Body of pancreas (tissue), 4 donors: ENCODE results near the gene FLAD1. TPM values are rescaled to one million over a fixed set of nuclear protein-coding genes. Genes with fewer than 3 reads are reported as not detected.

ENCODE experiments used
- ATAC-seq: fragments of 150-250 bp; one replicate; pipeline ENCODE4 v1.9.1; 2016
- DNase-seq, 4 donors: peaks; one replicate each; pipeline ENCODE4 v3.0.0-alpha.2; 2019
- H3K27ac ChIP-seq, 4 donors: fragments of 200-600 bp; sonication (generic); 1 replicate in 3 of 4; 2 replicates in 1 of 4; pipeline versions ENCODE4 v1.5.1 to v1.6.1; 2016 to 2019; ENCODE audit warnings: mild to moderate bottlenecking in 1 of 4, mixed read lengths in 1 of 4, moderate library complexity in 1 of 4
- H3K27me3 ChIP-seq, 2 donors: fragments of 200-600 bp; sonication (generic); one replicate each; pipeline ENCODE4 v1.6.0; 2016; ENCODE audit warnings: mild to moderate bottlenecking in 1 of 2
- H3K36me3 ChIP-seq, 2 donors: fragments of 200-600 bp; sonication (generic); replicated peaks in 1 of 2; 2 replicates each; pipeline ENCODE4 v1.5.1; 2016; ENCODE audit warnings: low read depth in 2 of 2; ENCODE audit not compliant: insufficient read depth in 1 of 2
- H3K4me1 ChIP-seq: fragments of 200-600 bp; sonication (generic); one replicate; pipeline ENCODE4 v1.6.0; 2016
- H3K4me3 ChIP-seq, 2 donors: fragments of 200-600 bp; sonication (generic); 1 replicate in 1 of 2; 2 replicates in 1 of 2; pipeline ENCODE4 v1.5.1; 2016 to 2019
- H3K9me3 ChIP-seq, 3 donors: fragments of 200-600 bp; sonication (generic); 1 replicate in 2 of 3; 2 replicates in 1 of 3; pipeline ENCODE4 v1.5.1; 2016
- CTCF ChIP-seq, 7 experiments: fragments of 450-650 bp in 4 of 7; fragments of 200-600 bp in 3 of 7; sonication (generic) in 3 of 7; IDR thresholded peaks; one replicate each; pipeline ENCODE4 v1.5.1; 2016 to 2019; ENCODE audit warnings: antibody characterized with exemption in 7 of 7
- POLR2A ChIP-seq, 3 donors: fragments of 450-650 bp; IDR thresholded peaks; one replicate each; pipeline ENCODE4 v1.6.1; 2016; ENCODE audit warnings: antibody characterized with exemption in 3 of 3, mild to moderate bottlenecking in 2 of 3
- WGBS, 2 donors: methylation state at CpG; one replicate each; pipeline ENCODE4 v1.1.5; 2017; 5-methylcytosine and 5-hydroxymethylcytosine counted together
- intact Hi-C: fragments of 100-400 bp; cut with DNase I; formaldehyde crosslinking; loops from one replicate; pipeline ENCODE4 v1.15.1; 2023
- total RNA-seq, 2 donors: library from RNA; depleted of rRNA; stranded (reverse); fragments of >200 nt; gene quantifications; one replicate each; pipeline ENCODE4 v1.1.0, GENCODE V29; 2016

FLAD1 gene
- total RNA-seq, 2 donors from 2014 or later, result 10.1 to 51.4 TPM

GRCh38 chr1:155015527-155016230 is 32.5 kb downstream of the FLAD1 start:
- 77 to 84% methylated on average over 11 to 16 of the region's 16 CpGs for WGBS, 2 donors
- Histone ChIP-seq H3K9me3 (no peaks in the 10 kb centered on the region), H3K27me3 (no peaks in the 10 kb centered on the region), H3K4me1 (peaks cover 56% of the 10 kb centered on the region), H3K4me3 (no peak overlapping the region), H3K27ac (peak overlapping the region in 1 of 4 donors; percentile 16), H3K36me3 (peaks cover 0 to 7% of the 10 kb centered on the region in 2 donors)
- ATAC-seq (no peak), DNase-seq (no peak)
- no peak for TF ChIP-seq POLR2A (IDR thresholded peaks at IDR 0.05)
- TF ChIP-seq CTCF (IDR thresholded peaks at IDR 0.05), result no peak
- intact Hi-C loops, result no loop called here

GRCh38 chr1:155016231-155016831 is 33.2 kb downstream of the FLAD1 start:
- Histone ChIP-seq H3K27me3 (no peaks in the 10 kb centered on the region), H3K4me1 (peaks cover 49% of the 10 kb centered on the region), H3K9me3 (no peaks in the 10 kb centered on the region), H3K36me3 (peaks cover 0 to 7% of the 10 kb centered on the region in 2 donors), H3K27ac (peak overlapping the region; percentile 56 to 72 (median 68)), H3K4me3 (no peak overlapping the region)
- ATAC-seq (no peak), DNase-seq (no peak)
- intact Hi-C loops, result no loop called here
- no peak for TF ChIP-seq POLR2A (IDR thresholded peaks at IDR 0.05)
- TF ChIP-seq CTCF (IDR thresholded peaks at IDR 0.05), result no peak
- 63 to 71% methylated on average over 6 to 25 of the region's 26 CpGs for WGBS, 2 donors

- Histone ChIP-seq H3K4me3 (no peak overlapping the region), H3K9me3 (no peaks in the 10 kb centered on the region), H3K27me3 (no peaks in the 10 kb centered on the region), H3K27ac (peak overlapping the region; percentile 56 to 72 (median 68)), H3K36me3 (peaks cover 0 to 7% of the 10 kb centered on the region in 2 donors), H3K4me1 (peaks cover 40% of the 10 kb centered on the region)
- peak; percentile 14 to 32 (median 27) for TF ChIP-seq POLR2A (IDR thresholded peaks at IDR 0.05)
- TF ChIP-seq CTCF (IDR thresholded peaks at IDR 0.05), result peak; percentile 97 to 100 (median 100)
- 5 to 7% methylated on average over 30 to 44 of the region's 49 CpGs for WGBS, 2 donors
- DNase-seq (peak; percentile 89 to 93 (median 90)), ATAC-seq (peak; percentile 89)
- intact Hi-C loops, result no loop called here
Measured at GRCh38 chr1:155017041-155017945, 34.1 kb downstream of the FLAD1 start.

- peak overlapping the region; percentile 56 to 72 (median 68) for H3K27ac ChIP-seq
- H3K27me3 ChIP-seq, result no peaks in the 10 kb centered on the region
- 48 to 54% methylated on average over 6 of the region's 6 CpGs for WGBS, 2 donors
- DNase-seq, result peak in 1 of 4 donors; percentile 26
- no peaks in the 10 kb centered on the region for H3K9me3 ChIP-seq
- no peak for ATAC-seq
- no peak overlapping the region for H3K4me3 ChIP-seq
- H3K4me1 ChIP-seq, result peaks cover 37% of the 10 kb centered on the region
- peaks cover 0 to 7% of the 10 kb centered on the region in 2 donors for H3K36me3 ChIP-seq
- intact Hi-C loops, result no loop called here
- peak in 1 of 3 donors; percentile 4 for TF ChIP-seq POLR2A (IDR thresholded peaks at IDR 0.05)
- TF ChIP-seq CTCF (IDR thresholded peaks at IDR 0.05), result no peak
Measured at GRCh38 chr1:155017946-155018316, 34.8 kb downstream of the FLAD1 start.
